ENCODE data around the gene MLLT10. TPM values are rescaled to one million over a fixed set of nuclear protein-coding genes. Genes with fewer than 3 reads are reported as not detected.

MLLT10 gene
- total RNA-seq, 1 experiment from 2014 or later: 72.3 TPM

GRCh38 chr10:21776883-21777282 lies 242.9 kb downstream of the MLLT10 start:
- no peaks in the 10 kb centered on the region for H3K79me1 ChIP-seq (ENCODE audit: insufficient read depth, low read depth, low read length, poor library complexity, severe bottlenecking)
- no peaks in the 10 kb centered on the region for H3K4me1 ChIP-seq (ENCODE audit: insufficient read depth, low read length)
- no peaks in the 10 kb centered on the region for H3K23me2 ChIP-seq (ENCODE audit: insufficient read length, low read depth, low read length, poor library complexity, severe bottlenecking)
- H4K5ac ChIP-seq (ENCODE audit: insufficient read length, low read depth, low read length): no peak overlapping the region
- peaks cover 21 to 27% of the 10 kb centered on the region in 2 experiments for H3K9me3 Mint-ChIP-seq
- H3T11ph ChIP-seq (ENCODE audit: low read length): no peak overlapping the region
- H3K27ac ChIP-seq (ENCODE audit: insufficient read length, low read depth, low read length): no peak overlapping the region
- no peaks in the 10 kb centered on the region for H3K79me2 ChIP-seq (ENCODE audit: insufficient read depth, low read length)
- H3K4me3 Mint-ChIP-seq: no peak overlapping the region
- H3K14ac ChIP-seq (ENCODE audit: insufficient read depth, low read length): no peak overlapping the region
- no peaks in the 10 kb centered on the region for H4K20me1 ChIP-seq (ENCODE audit: control insufficient read depth, insufficient read depth, insufficient read length)
- H3K4me2 ChIP-seq (ENCODE audit: insufficient read depth, insufficient read length, low read length): no peak overlapping the region
- no peaks in the 10 kb centered on the region for H3K4me1 Mint-ChIP-seq
- no peak overlapping the region for H3K56ac ChIP-seq (ENCODE audit: insufficient read length, low read depth, low read length)
- H3K18ac ChIP-seq (ENCODE audit: insufficient read length, low read depth, low read length): no peak overlapping the region
- H2BK20ac ChIP-seq (ENCODE audit: low read depth, low read length, poor library complexity, severe bottlenecking): no peak overlapping the region
- no peak overlapping the region for H3K23ac ChIP-seq (ENCODE audit: insufficient read length, low read depth, low read length)
- H4K91ac ChIP-seq (ENCODE audit: insufficient read length, low read depth, low read length): no peak overlapping the region
- no peak overlapping the region for H2BK12ac ChIP-seq (ENCODE audit: insufficient read length, low read depth, low read length)
- DNase-seq: no peak
- no peak overlapping the region for H2BK15ac ChIP-seq (ENCODE audit: low read depth, low read length)
- no peak overlapping the region for H3K9ac ChIP-seq (ENCODE audit: extremely low read depth, insufficient read length, low read length)
- WGBS (ENCODE audit: extremely low coverage, insufficient read length, low lambda C conversion rate): no CpG with 5 or more reads among the region's 1 CpG
- no peaks in the 10 kb centered on the region for H3K27me3 ChIP-seq (ENCODE audit: insufficient read depth, low read length)
- no peak for TF ChIP-seq CTCF (conservative IDR thresholded peaks at IDR 0.05)
- no peak overlapping the region for H3K4ac ChIP-seq (ENCODE audit: low read depth, low read length)
- peaks cover 7 to 40% (median 19%) of the 10 kb centered on the region in 3 experiments for H3K36me3 Mint-ChIP-seq (ENCODE audit: insufficient read depth in 1 of 3, low read depth in 3 of 3)
- H2AK5ac ChIP-seq (ENCODE audit: insufficient read length, low read length): no peak overlapping the region
- H2BK5ac ChIP-seq (ENCODE audit: insufficient read length, low read length): no peak overlapping the region
- no peak overlapping the region for H3K27ac Mint-ChIP-seq
- no peak overlapping the region for H2AFZ ChIP-seq (ENCODE audit: low read length)
- H3K9me3 ChIP-seq (ENCODE audit: control insufficient read depth, low read depth, low read length): no peaks in the 10 kb centered on the region
- no peak overlapping the region for H2BK120ac ChIP-seq (ENCODE audit: low read depth, low read length, poor library complexity, severe bottlenecking)
- H3K27me3 Mint-ChIP-seq (ENCODE audit: low read depth): no peaks in the 10 kb centered on the region
- H4K8ac ChIP-seq (replicated peaks; ENCODE audit: insufficient read length, low read depth, low read length): no peak overlapping the region
